ENCODE results near the gene GFOD1. TPM values are rescaled to one million over a fixed set of nuclear protein-coding genes. Genes with fewer than 3 reads are reported as not detected.

Gene GFOD1
- total RNA-seq, 1 donor from 2014 or later: 51.6 TPM

GRCh38 chr6:13431861-13432465, 55.4 kb downstream of the GFOD1 start:
- no peak for TF ChIP-seq CTCF (IDR thresholded peaks at IDR 0.05; ENCODE audit: borderline replicate concordance)
- Histone ChIP-seq H3K9me3 (replicated peaks) (peaks cover 4% of the 10 kb centered on the region), H3K4me1 (peaks cover 91% of the 10 kb centered on the region), H3K27ac (replicated peaks) (peak overlapping the region; percentile 18), H3K27me3 (ENCODE audit: low read depth) (no peaks in the 10 kb centered on the region), H3K36me3 (no peaks in the 10 kb centered on the region), H3K4me3 (no peak overlapping the region)
- DNase-seq: no peak
- intact Hi-C loops (cut with micrococcal nuclease): no loop called here

GRCh38 chr6:13431059-13431656, 56.2 kb downstream of the GFOD1 start:
- intact Hi-C loops (cut with micrococcal nuclease): no loop called here

GRCh38 chr6:13429406-13429753, 58.0 kb downstream of the GFOD1 start:
- DNase-seq: no peak
- intact Hi-C loops (cut with micrococcal nuclease): loop anchor here (10.0 kb wide), 1 partner anchor 55 kb away; the partner anchor contains the start of gene GFOD1
- TF ChIP-seq CTCF (IDR thresholded peaks at IDR 0.05; ENCODE audit: borderline replicate concordance): no peak
- H3K27me3 ChIP-seq (ENCODE audit: low read depth): no peaks in the 10 kb centered on the region
- H3K4me1 ChIP-seq: peaks cover 91% of the 10 kb centered on the region
- no peak overlapping the region for H3K4me3 ChIP-seq
- peak overlapping the region; percentile 80 for H3K27ac ChIP-seq (replicated peaks)
- H3K36me3 ChIP-seq: no peaks in the 10 kb centered on the region
- H3K9me3 ChIP-seq (replicated peaks): peaks cover under 1% of the 10 kb centered on the region

More at GRCh38 chr6:13431059-13431656, 56.2 kb downstream of the GFOD1 start:
- Histone ChIP-seq H3K4me3 (no peak overlapping the region), H3K9me3 (replicated peaks) (peaks cover 4% of the 10 kb centered on the region), H3K36me3 (no peaks in the 10 kb centered on the region), H3K27ac (replicated peaks) (peak overlapping the region; percentile 18), H3K27me3 (ENCODE audit: low read depth) (no peaks in the 10 kb centered on the region), H3K4me1 (peaks cover 91% of the 10 kb centered on the region)
- DNase-seq: no peak
- no peak for TF ChIP-seq CTCF (IDR thresholded peaks at IDR 0.05; ENCODE audit: borderline replicate concordance)

- Histone ChIP-seq H3K27me3 (ENCODE audit: low read depth) (no peaks in the 10 kb centered on the region), H3K4me3 (no peak overlapping the region), H3K27ac (replicated peaks) (peak overlapping the region; percentile 80), H3K9me3 (replicated peaks) (no peaks in the 10 kb centered on the region), H3K36me3 (no peaks in the 10 kb centered on the region), H3K4me1 (peaks cover 91% of the 10 kb centered on the region)
- no peak for TF ChIP-seq CTCF (IDR thresholded peaks at IDR 0.05; ENCODE audit: borderline replicate concordance)
- DNase-seq: no peak
- intact Hi-C loops (cut with micrococcal nuclease): loop anchor here (10.0 kb wide), 1 partner anchor 56 kb away; the partner anchor contains the start of gene GFOD1
These were observed 58.6 kb downstream of the GFOD1 start for GRCh38 chr6:13428583-13429405.

- H3K27me3 ChIP-seq (ENCODE audit: low read depth): no peaks in the 10 kb centered on the region
- peaks cover 91% of the 10 kb centered on the region for H3K4me1 ChIP-seq
- H3K4me3 ChIP-seq: no peak overlapping the region
- H3K27ac ChIP-seq (replicated peaks): peak overlapping the region; percentile 80
- H3K9me3 ChIP-seq (replicated peaks): no peaks in the 10 kb centered on the region
- H3K36me3 ChIP-seq: no peaks in the 10 kb centered on the region
- intact Hi-C loops (cut with micrococcal nuclease): loop anchor here (10.0 kb wide), 1 partner anchor 57 kb away; the partner anchor contains the start of gene GFOD1
- no peak for DNase-seq
- TF ChIP-seq CTCF (IDR thresholded peaks at IDR 0.05; ENCODE audit: borderline replicate concordance): no peak
These were observed 59.4 kb downstream of the GFOD1 start for GRCh38 chr6:13427801-13428582.
